Fibroblast of villous mesenchyme (primary cell): Measurements from ENCODE around the gene PITHD1. TPM values are rescaled to one million over a fixed set of nuclear protein-coding genes. Genes with fewer than 3 reads are reported as not detected.
"Not testable (repeated sequence)": the region's sequence is repeated elsewhere in the genome, so short reads cannot be mapped to it uniquely, and the experiment has no call there.

Source experiments
- DNase-seq: peaks from one replicate; pipeline ENCODE4 v3.0.0-alpha.2; 2010; ENCODE audit warnings: low read depth
- H3K4me3 ChIP-seq: 2 replicates; pipeline ENCODE4 v1.5.1; 2011; ENCODE audit warnings: low read depth, mild to moderate bottlenecking, low read length
- total RNA-seq: library from RNA; depleted of rRNA; stranded (reverse); fragments of >200 nt; gene quantifications from 2 replicates; pipeline ENCODE4 v1.2.3, GENCODE V29; 2012
- TF ChIP-seq, protein P1 (sequence below): IDR thresholded peaks from 2 replicates; pipeline ENCODE4 v1.5.1; 2012; ENCODE audit warnings: low read depth, mild to moderate bottlenecking, low read length; ENCODE audit not compliant: insufficient read depth

Gene PITHD1, protein sequence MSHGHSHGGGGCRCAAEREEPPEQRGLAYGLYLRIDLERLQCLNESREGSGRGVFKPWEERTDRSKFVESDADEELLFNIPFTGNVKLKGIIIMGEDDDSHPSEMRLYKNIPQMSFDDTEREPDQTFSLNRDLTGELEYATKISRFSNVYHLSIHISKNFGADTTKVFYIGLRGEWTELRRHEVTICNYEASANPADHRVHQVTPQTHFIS
- total RNA-seq: 25.4 and 28.9 TPM in 2 replicates

DNA sequence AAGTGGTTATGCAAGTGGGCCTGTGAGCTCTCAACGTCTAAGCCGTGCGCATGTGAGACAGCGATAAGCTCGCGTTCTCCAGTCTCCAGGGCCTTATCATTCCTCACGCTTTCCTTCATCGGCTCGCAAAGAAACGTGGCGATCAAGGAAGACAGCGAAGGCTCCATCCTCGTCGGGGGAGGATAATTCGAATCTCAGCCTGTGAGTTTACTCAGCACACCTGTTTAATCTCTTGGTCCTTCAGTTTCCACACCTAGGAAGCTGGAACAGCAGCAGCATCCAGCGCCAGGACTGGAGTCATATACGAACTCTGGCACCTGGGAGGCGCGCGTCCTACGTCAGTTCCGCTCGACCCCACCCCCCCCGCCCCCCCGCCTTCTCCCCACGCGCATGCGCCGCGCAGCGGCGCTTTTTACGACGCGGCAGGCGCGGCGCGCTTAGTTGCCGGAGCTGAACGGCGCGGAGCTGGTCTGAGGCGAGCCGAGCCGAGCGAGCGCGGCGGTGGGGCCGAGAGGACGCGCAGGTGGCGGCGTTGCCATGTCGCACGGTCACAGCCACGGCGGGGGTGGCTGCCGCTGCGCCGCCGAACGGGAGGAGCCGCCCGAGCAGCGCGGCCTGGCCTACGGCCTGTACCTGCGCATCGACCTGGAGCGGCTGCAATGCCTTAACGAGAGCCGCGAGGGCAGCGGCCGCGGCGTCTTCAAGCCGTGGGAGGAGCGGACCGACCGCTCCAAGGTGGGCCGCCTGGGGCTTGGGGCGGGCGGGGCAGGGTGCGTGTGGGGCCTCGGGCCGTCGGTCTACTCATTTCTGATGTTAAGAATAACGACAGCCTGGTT is at the start of gene PITHD1:
Gene PITHD1, plus strand, starts transcription at position 440 of the 836 bp plus-strand sequence. Its CDS starts 98 bp downstream, at position 538.
- DNase-seq: peak; percentile 97
- peak within 1 kb of the TSS; percentile 90 for H3K4me3 ChIP-seq
- TF ChIP-seq, protein P1, sequence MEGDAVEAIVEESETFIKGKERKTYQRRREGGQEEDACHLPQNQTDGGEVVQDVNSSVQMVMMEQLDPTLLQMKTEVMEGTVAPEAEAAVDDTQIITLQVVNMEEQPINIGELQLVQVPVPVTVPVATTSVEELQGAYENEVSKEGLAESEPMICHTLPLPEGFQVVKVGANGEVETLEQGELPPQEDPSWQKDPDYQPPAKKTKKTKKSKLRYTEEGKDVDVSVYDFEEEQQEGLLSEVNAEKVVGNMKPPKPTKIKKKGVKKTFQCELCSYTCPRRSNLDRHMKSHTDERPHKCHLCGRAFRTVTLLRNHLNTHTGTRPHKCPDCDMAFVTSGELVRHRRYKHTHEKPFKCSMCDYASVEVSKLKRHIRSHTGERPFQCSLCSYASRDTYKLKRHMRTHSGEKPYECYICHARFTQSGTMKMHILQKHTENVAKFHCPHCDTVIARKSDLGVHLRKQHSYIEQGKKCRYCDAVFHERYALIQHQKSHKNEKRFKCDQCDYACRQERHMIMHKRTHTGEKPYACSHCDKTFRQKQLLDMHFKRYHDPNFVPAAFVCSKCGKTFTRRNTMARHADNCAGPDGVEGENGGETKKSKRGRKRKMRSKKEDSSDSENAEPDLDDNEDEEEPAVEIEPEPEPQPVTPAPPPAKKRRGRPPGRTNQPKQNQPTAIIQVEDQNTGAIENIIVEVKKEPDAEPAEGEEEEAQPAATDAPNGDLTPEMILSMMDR: no peak

DNA sequence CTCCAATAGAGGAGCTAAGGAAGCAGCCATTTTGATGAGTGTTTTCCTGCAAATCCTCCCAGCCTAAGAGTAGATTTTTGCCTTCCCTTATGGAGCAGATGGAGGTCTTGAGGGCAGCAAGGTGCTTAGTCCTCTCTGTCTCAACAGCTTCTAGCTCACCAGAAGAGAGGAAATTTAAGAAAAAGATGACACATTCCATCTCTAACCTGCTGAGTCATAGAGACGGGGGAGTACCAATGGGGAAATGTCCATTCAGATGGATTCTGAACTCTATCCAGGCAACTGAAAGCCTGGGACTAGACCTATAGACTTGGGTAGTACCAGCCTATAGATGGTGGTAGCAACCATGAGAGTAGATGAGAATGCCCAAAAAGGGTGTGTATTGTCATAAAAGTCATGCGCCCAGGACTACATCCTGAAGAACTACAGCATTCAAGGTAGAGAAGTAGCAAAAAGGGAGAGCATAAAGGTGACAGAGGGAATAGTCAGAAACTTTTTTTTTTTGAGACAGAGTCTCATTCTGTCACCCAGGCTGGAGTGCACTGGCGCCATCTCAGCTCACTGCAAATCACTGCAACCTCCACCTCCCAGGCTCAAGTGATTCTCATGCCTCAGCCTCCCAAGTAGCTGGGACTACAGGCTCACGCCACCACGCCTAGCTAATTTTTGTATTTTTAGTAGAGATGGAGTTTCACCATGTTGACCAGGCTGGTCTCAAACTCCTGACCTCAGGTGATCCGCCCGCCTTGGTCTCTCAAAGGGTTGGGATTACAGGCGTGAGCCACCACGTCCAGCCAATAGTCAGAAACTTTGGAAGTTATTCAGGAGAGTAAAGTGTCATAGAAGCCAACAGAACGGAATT is 45.6 kb upstream of the PITHD1 start:
- TF ChIP-seq, protein P1: no peak
- peak; percentile 41 for DNase-seq
- H3K4me3 ChIP-seq: no peak overlapping the region

DNA sequence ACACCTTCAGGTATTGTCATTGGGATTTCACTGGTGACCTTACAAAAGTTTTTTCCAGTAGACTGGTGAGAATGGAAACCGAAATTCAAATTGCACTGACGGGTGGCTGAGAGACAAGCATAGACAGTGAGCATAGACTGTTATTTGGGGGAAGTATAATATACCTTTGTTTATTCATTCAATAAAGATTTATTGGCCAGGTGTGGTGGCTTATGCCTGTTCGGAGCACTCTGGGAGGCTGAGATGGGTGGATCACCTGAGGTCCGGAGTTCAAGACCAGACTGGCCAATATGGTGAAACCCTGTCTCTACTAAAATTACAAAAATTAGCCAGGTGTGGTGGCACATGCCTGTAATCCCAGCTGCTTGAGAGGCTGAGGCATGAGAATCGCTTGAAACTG is 44.9 kb upstream of the PITHD1 start:
- not testable (repeated sequence) for DNase-seq, H3K4me3 ChIP-seq

DNA sequence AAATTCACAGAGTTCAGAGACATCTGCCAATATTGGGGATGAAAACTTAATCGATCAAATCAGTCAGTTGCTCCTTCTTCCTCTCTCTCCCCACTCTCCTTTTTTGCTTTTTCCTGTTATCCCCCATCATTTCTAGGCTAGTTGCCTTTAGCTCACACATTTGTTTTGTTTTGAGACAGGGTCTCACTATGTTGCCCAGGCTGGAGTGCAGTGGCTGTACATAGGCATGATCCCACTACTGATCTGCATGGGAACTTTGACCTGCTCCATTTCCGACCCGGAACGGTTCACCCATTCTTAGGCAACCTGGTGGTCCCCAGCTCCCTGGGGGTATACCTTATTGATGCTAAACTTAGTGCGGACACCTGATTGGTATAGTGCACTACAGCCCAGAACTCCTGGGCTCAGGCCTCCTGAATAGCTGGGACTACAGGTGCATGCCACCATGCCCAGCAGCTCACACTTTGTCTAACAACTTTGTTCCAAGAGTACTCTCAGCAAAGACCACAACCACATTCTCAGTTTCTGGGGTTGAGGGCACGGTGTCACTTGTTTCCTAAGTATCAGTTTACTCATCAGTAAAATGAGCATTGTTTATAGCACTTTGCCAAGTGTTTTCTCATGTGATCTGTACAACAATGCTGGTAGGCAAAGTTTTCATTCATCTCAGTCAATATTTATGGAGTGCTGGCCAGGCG is 41.6 kb upstream of the PITHD1 start:
- no peak overlapping the region for H3K4me3 ChIP-seq
- DNase-seq: no peak
- TF ChIP-seq, protein P1: no peak

DNA sequence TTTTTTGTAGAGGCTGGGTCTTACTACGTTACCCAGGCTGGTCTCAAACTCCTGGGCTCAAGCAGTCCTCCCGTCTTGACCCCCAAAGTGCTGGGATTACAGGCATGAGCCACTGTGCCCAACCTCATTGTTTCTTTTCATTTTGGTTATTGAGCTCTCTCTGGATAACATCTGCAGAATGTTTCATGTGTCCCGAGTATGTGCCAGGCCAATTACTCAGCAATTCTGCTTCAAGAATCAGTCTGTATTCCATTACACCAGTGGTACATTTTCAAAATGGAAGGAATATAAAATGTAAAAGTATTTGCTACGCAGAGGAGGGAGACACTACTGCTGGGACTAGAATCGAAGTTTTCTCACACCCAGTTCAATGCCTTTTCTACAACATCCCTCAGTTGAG is 36.6 kb upstream of the PITHD1 start:
- H3K4me3 ChIP-seq: no peak overlapping the region
- DNase-seq: no peak
- TF ChIP-seq, protein P1: no peak

DNA sequence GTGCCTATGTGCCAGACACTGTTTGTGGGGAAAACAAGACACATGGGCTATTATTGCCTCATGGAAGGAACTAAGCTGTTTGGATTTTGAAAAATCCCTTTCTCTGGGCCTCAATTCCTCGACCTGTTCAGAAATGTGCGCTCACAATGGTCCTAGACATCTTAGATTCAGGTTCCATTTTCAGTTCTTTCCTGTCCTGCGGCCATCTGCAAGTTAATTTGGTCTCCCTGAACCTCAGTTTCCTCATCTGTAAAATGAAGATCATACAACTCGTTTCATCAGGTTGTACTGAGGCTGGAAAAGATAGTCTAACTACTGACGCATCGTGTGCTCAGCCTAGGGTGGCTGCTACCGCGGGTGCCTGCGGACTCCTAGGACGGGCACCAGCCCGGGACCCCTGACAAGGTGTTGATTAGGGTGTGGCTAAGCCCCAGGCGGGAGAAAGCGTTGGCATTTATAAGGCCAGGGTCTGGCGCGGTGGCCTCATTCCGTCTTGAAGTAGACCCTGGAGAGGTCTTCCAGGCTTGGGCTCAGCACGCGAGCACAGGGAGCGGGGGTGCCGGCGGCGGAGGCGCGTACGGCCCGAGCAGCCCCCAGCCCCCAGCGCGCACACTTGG is 35.4 kb upstream of the PITHD1 start:
- peak; percentile 27 for DNase-seq

More for the DNA sequence above, 35.4 kb upstream of the PITHD1 start:
- TF ChIP-seq, protein P1: no peak
- H3K4me3 ChIP-seq: peak overlapping the region; percentile 85
